ENCODE results near the gene PSMB9. TPM values are rescaled to one million over a fixed set of nuclear protein-coding genes. Genes with fewer than 3 reads are reported as not detected.
A peak's percentile ranks its signal among the peaks of the same experiment; 100 is the strongest.

Gene PSMB9
- total and polyA plus RNA-seq, 2 of the 4 experiments (the other 2 are of a cell fraction) = 9.0 to 12.8 TPM

DNA sequence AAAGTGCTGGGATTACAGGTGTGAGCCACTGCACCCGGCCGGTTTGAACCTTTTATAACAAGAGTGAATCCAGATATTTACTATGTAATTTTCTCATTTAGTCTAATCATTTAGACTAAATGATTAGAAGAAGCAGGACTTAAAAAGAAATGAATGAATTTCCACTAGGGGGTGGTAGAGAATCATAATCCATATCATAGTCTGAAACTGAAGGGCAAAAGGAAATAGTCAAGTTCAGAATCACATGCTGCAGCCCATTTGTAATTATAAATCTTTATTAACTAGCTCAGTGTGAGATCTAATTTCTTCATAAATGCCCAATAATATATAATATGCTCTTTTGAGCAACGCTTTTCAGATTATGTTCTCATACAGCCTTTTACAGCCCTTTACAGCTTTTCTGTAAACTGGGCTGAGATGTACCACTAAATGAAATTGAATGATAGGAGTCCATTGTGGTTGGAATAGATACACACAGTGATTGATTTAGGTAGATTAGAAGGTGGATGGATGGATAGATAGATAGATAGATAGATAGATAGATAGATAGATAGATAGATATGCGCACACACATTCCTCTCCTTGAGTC lies 31.8 kb downstream of the PSMB9 start:
- H4K20me1 ChIP-seq (ENCODE audit: insufficient read depth, low read length) = no peaks in the 10 kb centered on the region
- TF ChIP-seq CHD1 (IDR thresholded peaks at IDR 0.05; ENCODE audit: low read depth, low read length) = no peak
- TF ChIP-seq SMC3 (IDR thresholded peaks at IDR 0.05; ENCODE audit: low read depth, low read length) = peak; percentile 74
- peak; percentile 76 for TF ChIP-seq CTCF (conservative IDR thresholded peaks at IDR 0.05; ENCODE audit: low read depth, low read length)
- TF ChIP-seq RAD21 (IDR thresholded peaks at IDR 0.05; ENCODE audit: low read length) = peak; percentile 77
- POLR2A ChIA-PET (ENCODE audit: unreplicated experiment) = no interaction called here

More for the DNA sequence above, 31.8 kb downstream of the PSMB9 start:
- DNase-seq (peak; percentile 81), ATAC-seq (ENCODE audit: low read depth) (peak; percentile 44; the same call in 1 of the 2 replicates)
- no peak overlapping the region for H3K9ac ChIP-seq (ENCODE audit: low read depth, low read length)
- no peaks in the 10 kb centered on the region for H3K79me1 ChIP-seq (ENCODE audit: low read depth in 1 of 2, low read length in 2 of 2)
- no peak overlapping the region for H4K91ac ChIP-seq (ENCODE audit: insufficient read depth, low read depth, low read length)
- no peak overlapping the region for H4K8ac ChIP-seq (ENCODE audit: low read depth in 2 of 2, low read length in 2 of 2)
- H3K4me3 ChIP-seq (ENCODE audit: insufficient read depth, low read depth, low read length) = no peak overlapping the region
- H3K56ac ChIP-seq (ENCODE audit: extremely low read depth, insufficient read depth, low read length) = no peak overlapping the region
- no peak overlapping the region for H2BK5ac ChIP-seq (ENCODE audit: low read depth, low read length, poor library complexity, severe bottlenecking)
- no peak overlapping the region for H3K27ac ChIP-seq (ENCODE audit: insufficient read depth, low read length)
- no peak overlapping the region for H2AK5ac ChIP-seq (ENCODE audit: low read depth, low read length)
- no peak overlapping the region for H3K14ac ChIP-seq (replicated peaks; ENCODE audit: low read depth, low read length)
- WGBS, 2 experiments (ENCODE audit: extremely low coverage in 2 of 2, insufficient read length in 1 of 2) = no CpG with 5 or more reads among the region's 4 CpGs
- no peaks in the 10 kb centered on the region for H3K27me3 ChIP-seq (ENCODE audit: control insufficient read depth, insufficient read depth, low read length)
- H2BK120ac ChIP-seq (ENCODE audit: low read depth, low read length) = no peak overlapping the region
- no peaks in the 10 kb centered on the region for H3K36me3 ChIP-seq (ENCODE audit: control insufficient read depth, insufficient read depth, low read length)
- no TSS peak for BruUV-seq (replicated peaks)
- no peaks in the 10 kb centered on the region for H3K9me1 ChIP-seq (ENCODE audit: insufficient read depth, low read length)
- no peak overlapping the region for H2BK15ac ChIP-seq (ENCODE audit: low read depth, low read length)
- no peak overlapping the region for H3K4me2 ChIP-seq (ENCODE audit: low read depth, low read length)
- no peak overlapping the region for H2AFZ ChIP-seq (replicated peaks; ENCODE audit: low read length, poor library complexity)
- H3K4ac ChIP-seq (ENCODE audit: low read depth, low read length) = no peak overlapping the region
- H2BK20ac ChIP-seq (ENCODE audit: low read depth, low read length) = no peak overlapping the region
- H3K9me3 ChIP-seq (ENCODE audit: control insufficient read depth, insufficient read depth, low read length) = no peaks in the 10 kb centered on the region
- peaks cover 15% of the 10 kb centered on the region for H3K4me1 ChIP-seq (ENCODE audit: control insufficient read depth, insufficient read depth, low read length)
- no peak overlapping the region for H4K5ac ChIP-seq (ENCODE audit: low read depth, low read length)
- in situ Hi-C loops (cut with MboI; ENCODE audit: low sequenced_read_pairs) (no loop called here), intact Hi-C loops (cut with micrococcal nuclease) (loop anchor here (1.0 to 5.0 kb wide), 7 partner anchors 48 to 362 kb away; partner anchors contain the start of gene HLA-DMA), dilution Hi-C loops (cut with HindIII; ENCODE audit: low sequenced_read_pairs, unreplicated experiment) (no loop called here)
- CTCF ChIA-PET = interaction anchor here (1.0 to 2.2 kb wide), 8 partner anchors 28 to 129 kb away, joined by 3 to 19 read pairs (median 6); partner anchors contain the start of genes HLA-DMA and TAP2
- H3K18ac ChIP-seq (ENCODE audit: low read depth, low read length) = no peak overlapping the region
- no peak overlapping the region for H2AK9ac ChIP-seq (replicated peaks; ENCODE audit: low read depth, low read length, poor library complexity)
- no peak overlapping the region for H3K23ac ChIP-seq (ENCODE audit: low read depth, low read length)

Data from IMR-90 (cell line).